GM19025 (cell line): ENCODE data around the gene SLC26A5.
"Not testable (repeated sequence)": the region's sequence is repeated elsewhere in the genome, so short reads cannot be mapped to it uniquely, and the experiment has no call there.

ENCODE experiments used
- ATAC-seq: cut with Tn5 transposase; IDR thresholded peaks from one replicate; pipeline ENCODE4 v1.9.1; 2021; ENCODE audit warnings: mild to moderate bottlenecking, low read depth, moderate library complexity; ENCODE audit not compliant: unreplicated experiment

SLC26A5 gene, protein sequence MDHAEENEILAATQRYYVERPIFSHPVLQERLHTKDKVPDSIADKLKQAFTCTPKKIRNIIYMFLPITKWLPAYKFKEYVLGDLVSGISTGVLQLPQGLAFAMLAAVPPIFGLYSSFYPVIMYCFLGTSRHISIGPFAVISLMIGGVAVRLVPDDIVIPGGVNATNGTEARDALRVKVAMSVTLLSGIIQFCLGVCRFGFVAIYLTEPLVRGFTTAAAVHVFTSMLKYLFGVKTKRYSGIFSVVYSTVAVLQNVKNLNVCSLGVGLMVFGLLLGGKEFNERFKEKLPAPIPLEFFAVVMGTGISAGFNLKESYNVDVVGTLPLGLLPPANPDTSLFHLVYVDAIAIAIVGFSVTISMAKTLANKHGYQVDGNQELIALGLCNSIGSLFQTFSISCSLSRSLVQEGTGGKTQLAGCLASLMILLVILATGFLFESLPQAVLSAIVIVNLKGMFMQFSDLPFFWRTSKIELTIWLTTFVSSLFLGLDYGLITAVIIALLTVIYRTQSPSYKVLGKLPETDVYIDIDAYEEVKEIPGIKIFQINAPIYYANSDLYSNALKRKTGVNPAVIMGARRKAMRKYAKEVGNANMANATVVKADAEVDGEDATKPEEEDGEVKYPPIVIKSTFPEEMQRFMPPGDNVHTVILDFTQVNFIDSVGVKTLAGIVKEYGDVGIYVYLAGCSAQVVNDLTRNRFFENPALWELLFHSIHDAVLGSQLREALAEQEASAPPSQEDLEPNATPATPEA

DNA sequence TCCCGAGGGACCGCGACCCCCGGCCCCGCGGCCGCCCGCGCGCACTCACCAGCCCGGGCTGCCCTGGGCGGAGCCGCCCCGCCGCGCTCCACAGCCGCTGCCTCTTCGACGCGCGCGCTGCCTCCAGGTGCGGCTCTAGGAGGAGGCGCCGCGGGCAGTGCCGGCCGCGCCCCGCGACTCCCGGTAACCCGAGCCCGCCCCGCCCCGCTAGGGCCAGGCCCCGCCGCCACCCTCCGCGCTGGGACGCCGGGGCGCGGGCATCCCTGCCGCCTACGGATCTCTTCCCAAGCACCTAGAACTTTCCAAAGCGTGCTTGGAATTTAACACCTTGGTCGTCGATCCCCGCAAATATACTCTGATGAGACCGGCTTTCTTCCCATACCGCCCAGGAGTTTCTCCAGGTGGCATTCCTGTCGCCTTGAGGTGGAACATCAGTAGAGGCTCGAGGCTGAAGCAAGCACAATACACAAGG is at the start of gene SLC26A5:
Gene SLC26A5, minus strand, starts transcription at position 159 of the 472 bp plus-strand sequence. CDS start 24,693 bp downstream, outside the sequence.
- ATAC-seq, result no peak

DNA sequence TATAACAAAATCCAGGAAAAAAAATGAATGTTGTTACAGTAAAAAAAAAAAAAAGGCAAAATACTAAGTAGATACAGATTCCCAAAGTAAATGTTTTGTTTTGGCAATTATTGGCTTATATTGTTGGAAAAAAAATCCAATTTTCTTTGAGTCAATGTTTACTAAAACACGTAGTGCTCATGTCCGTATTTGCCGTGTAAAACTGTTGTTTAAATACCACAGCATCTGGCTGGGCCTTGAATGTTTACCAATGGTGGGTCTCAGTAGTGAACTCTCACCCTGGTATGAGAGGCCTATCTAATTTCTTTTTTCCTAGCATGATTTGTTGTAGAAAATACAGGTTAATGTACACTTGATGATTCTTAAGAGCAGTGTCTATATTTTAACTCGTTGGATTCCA is 41.4 kb upstream of the SLC26A5 start:
- no peak for ATAC-seq

DNA sequence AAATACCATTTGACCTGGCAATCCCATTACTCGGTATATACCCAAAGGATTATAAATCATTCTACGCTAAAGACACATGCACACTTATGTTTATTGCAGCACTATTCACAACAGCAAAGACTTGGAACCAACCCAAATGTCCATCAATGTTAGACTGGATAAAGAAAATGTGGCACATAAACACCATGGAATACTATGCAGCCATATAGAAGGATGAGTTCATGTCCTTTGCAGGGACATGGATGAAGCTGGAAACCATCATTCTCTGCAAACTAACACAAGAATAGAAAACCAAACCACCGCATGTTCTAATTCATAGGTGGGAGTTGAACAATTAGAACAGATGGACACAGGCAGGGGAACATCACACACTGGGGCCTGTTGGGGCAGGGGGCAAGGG is 40.9 kb upstream of the SLC26A5 start:
- not testable (repeated sequence) for ATAC-seq

DNA sequence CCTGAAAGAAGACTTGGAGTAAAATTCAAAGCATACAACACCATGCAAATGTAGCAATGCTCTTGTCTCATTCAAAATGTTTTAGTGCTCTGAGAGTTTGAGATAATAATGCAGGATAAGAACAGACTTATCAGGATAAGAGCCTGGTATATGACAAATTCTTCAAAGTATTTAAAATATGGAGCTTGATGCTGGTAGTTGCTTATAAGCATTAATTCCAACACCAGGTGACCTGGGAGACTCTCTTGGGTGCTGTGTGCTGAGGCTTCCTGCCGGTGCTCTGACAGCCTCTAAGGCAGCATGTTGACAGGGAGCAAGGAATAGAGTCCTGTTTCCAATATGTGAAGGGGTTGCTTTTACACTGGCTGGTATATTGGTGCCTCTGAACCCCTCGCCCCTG is 34.8 kb upstream of the SLC26A5 start:
- ATAC-seq, result no peak

DNA sequence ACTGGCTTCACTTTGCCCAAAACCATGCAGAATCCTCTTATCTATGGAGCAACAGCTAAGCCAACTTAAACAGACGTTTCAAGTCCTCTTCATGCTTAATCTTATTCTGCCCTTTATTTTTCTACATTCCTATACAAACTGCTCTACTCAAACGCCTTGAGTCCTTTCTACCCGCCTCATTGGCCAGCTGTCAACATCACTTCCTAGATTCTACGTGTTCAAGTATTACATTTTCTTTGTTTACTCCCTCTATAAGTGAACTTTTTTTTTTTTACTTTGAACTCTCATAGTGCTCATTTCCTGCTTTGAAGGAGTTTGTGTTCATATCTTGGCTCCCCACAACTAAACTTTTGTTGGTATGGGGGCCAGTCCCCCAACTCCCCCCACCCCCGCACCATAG is 28.9 kb upstream of the SLC26A5 start:
- ATAC-seq, result no peak

DNA sequence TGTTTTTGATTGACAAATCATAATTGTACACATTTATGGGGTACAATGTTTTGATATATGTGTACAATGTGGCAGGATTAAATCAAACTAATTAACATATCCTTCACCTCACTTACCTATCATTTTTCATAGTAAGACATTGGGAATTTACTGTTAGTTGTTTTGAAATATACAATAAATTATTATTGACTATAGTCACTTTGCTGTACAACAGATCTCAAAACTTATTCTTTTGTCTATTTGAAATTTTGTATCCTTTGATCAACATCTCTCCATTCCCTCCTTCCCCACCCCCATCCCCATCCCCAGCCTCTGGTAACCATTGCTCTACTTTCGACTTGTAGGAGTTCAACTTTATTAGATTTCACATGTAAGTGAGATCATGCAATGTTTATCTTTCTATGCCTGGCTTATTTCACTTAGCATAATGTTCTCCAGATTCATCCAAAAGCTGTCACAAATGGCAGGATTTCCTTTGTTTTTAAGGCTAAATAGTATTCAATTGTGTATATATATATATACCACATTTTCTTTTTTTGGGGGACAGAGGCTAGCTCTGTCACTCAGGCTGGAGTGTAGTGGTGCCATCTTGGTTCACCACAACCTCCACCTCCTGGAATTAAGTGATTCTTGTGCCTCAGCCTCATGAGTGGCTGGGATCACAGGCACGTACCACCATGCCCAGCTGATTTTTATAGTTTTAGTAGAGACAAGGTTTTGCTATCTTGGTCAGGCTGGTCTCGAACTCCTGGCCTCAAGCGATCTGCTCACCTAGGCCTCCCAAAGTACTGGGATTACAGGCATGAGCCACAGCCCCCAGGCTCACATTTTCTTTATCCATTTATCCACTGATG is 23.3 kb upstream of the SLC26A5 start:
- no peak for ATAC-seq

DNA sequence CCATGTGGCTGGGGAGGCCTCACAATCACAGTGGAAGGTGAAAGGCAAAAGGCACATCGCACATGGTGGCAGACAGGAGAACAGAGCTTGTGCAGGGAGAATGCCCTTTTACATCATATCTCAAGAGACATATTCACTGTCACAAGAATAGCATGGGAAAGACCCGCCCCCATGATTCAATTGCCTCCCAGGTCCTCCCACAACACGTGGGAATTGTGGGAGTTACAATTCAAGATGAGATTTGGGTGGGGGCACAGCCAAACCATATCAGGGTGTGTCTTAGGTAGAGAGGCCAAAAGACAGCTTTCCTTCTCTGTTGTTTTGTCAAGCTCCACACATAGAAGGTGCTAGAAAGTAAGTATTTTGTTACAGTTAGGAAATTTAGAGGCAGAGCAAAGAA is 20.8 kb upstream of the SLC26A5 start:
- ATAC-seq, result no peak

DNA sequence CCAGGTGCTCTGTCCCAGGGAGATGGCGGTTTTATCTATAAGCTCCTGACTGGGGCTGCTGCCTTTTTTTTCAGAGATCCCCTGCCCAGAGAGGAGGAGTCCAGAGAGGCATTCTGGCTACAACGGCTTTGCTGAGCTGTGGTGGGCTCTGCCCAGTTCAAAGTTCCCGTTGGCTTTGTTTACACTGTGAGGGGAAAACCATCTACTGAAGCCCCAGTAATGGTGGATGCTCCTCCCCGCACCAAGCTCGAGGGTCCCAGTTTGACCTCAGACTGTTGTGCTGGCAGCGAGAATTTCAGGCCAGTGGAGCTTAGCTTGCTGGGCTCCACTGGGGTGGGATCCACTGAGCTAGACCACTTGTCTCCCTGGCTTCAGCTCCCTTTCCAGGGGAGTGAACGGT is 16.4 kb upstream of the SLC26A5 start:
- ATAC-seq, result no peak

DNA sequence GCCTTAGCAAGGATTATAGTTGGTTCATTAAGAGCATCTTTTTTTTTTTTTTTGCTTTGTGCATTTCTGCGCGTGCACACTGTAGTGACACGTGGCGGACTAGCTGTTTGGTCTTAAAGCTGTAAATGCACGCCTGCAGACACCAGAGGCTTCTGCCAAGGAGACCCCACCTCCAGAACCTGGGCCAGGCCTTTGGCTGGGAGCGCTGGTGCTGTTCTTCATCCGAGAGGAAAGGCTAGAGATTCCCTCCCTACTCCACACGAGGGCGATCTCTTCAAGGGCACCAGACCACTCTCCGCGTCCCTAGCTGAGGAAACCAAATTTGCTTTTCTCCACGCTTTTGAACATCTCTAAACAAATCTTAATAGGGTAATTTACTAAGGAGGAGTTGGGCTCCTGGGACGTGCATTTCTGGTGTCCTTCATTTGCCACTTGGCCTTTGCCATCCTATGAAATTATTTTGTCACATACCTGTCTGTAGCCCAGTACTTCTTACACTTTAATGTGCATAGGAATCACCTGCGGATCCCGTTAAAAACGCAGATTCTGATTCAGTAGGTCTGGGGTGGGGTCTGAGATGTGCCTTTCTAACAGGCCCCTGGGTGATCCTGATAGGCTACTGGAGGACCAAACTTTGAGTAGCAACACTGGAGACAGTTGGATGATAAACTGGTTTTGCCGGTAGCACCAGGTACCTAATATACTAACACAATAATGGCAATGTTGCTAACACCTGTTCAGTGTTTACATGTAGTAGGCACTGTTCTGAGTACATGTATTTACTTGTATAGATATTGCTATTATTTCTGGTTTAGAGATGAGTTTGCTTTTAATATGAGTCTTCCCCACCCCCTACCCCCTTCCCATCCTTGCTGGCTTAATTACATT is 1.3 kb upstream of the SLC26A5 start:
- ATAC-seq, result no peak

DNA sequence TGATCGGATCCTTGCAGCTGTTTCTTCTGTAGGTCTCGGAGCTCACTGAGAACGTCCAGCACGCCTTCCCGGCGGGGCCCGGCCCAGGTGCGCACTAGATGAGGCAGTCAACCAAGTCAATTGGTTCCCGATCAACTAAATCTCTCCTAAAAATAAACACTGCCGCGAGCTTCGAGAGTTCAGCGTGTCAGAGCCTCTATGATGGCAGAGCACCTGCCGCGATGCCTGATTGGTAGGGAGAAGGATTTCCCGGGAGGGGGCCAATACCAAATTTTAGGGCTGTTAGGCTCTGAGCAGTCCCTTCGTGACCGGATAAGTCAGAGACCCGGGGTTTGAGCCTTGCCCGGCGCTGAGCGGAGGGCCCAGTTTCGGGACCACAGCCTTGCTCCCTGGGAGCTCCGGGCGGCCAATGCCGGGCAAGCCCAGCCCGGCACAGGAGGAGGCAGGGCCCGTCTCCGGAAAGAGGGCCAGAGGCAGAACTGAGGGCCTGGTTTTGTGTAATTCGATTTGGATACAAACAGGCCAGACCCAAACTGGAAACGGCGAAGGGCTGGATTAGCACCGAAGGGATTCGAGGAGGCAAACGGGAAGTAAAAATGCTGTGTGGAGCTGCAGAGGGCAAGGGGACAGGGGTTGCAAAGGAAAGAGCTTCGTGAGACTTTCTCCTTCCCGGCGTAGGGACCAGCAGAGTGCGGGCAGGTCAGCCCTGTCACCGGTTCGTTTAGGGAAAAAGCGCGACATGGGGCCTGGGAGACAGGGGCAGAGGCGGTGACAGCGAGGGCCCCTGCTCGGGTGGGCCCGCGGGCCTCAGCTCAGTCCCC is 569 bp downstream of the SLC26A5 start:
- no peak for ATAC-seq

DNA sequence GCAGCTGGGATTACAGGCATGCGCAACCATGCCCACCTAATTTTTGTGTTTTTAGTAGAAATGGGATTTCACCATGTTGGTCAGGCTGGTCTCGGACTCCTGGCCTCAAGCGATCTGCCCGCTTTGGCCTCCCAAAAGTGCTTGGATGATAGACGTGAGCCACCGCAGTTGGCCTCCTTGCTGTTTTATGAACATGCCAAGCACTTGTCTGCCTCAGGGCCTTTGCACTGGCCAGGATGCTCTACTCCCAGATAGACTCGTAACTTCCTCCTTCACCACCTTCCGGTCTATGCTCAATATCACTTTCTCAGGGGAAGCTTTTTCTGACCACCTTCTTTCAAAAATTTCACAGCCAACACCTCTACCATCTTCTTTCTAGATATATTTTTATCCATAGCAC is 6.3 kb downstream of the SLC26A5 start:
- ATAC-seq, result no peak

DNA sequence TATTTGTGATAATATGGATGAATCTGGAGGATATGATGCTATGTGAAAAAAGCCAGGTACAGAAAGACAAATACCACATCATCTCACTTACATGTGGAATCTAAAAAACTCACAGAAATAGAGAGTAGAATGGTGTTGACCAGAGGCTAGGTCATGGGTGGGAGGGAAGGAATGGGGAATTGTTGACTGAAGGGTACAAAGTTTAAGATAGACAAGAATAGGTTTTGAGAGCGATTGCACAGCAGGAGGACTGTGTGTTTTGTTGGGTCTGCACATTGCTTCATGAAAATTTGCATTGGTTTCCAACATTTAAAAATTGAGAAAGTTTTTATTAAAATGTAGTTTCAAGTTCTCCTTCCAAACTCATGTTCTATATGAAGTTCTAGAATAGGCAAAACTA is 8.4 kb downstream of the SLC26A5 start:
- ATAC-seq, result no peak

DNA sequence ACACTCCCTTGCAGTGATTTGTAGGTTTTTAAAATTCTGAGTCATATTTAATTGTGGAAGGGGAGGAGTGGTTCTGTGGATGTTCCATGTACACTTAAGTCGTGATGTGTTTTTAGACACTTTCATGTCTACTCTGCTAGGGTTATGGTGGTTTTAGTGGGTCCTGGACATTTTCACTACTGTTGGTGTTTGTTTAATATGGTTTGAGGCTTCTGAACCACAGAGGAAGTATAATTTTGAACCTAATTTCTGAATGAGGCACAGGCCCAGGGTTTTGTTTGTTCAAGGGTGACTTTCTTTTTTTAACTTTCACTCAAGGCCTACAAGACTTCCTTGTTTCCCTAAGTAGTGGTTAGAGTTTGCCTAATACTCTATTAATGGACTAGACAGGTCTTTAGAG is 13.3 kb downstream of the SLC26A5 start:
- no peak for ATAC-seq

DNA sequence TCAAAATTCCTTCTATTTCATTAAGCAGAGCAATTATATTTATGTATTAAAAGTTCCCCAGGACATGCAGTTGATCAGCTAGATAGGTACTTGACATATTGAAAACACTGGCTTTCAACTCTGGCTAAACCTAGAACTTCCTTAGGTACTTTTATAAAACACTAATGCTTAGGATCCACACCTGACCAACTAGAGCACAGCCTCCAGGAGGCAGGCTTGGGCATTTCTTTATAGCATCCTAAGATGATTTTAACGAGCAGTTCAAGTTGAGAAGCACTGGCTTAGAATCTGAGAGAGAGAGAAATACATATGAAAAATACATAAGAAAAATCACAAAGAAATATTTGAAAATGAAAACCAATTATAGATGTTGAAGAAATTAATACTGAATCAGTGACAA is 20.8 kb downstream of the SLC26A5 start:
- ATAC-seq, result no peak

DNA sequence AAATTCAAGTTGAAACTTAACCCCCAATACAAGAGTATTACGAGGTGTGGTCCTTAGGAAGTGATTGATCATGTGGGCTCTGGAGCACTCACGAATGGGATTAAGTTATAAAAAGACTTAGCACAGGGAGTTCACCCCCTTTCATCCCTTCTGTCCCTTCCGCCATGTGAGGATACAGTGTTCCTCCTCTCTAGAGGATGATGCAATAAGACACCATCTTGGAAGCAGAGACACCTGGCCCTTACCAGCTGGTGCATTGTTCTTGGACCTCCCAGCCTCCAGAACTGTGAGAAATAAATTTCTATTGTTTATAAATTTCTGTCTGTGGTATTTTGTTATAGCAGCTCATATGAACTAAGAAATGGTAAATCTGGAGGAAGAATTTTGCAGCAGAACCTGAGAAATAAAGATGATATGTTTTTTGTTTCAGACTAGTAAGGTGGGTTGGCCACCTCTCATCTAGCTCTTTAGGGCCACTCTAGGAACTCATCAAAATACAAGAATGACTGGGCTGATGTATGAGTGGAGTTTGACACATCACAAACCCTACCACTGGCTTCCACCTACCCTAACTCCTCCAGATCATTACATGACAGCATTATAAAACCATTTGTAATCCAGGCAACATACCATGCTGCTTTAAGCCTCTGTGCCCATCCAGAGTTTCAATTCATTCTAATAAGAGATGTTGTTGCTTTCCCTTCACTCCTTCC is 22.4 kb downstream of the SLC26A5 start:
- ATAC-seq, result no peak

DNA sequence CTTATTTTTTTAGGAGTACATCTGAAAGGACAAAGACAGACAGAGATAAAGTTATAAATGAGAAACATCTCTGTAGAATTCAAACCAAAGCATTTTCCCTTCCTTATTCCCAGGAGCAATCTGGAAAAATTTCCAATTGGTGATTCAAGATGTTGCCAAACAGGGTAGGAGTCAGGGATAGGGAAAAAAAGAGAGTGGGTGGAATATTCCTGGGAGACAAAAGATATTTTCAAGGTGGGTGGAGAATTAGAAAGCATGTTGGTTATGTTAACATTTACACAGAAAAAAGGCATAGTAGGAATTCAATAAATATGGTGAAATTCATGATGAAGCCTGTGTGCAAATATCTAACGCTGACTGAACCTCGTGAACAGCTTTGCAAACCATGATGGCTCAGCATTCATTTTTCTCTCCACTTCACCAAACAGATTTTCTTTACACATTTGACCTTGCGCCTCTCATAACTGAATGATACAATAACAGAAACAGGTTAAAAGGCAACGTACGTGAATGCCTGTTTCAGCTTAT is 25.1 kb downstream of the SLC26A5 start:
- no peak for ATAC-seq

DNA sequence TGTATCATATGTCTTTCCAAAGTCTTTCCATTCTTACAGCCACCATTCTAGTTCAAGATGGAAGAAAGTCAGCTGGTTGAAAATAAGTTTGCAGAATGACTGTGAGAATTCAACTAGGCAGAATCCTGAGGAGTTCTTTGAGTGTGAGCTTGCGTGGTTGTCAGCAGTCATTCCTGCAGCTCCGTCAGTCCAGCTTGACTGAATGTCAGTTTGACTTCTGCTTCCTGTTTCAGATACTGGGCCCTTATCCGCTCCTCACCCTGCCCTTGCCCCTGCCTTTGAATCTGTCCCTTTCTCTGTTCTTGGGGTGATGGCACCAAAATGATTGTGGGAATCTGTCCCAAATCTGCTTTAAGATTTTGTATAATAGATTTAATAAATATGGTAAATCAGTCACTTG is 27.8 kb downstream of the SLC26A5 start:
- ATAC-seq, result no peak

DNA sequence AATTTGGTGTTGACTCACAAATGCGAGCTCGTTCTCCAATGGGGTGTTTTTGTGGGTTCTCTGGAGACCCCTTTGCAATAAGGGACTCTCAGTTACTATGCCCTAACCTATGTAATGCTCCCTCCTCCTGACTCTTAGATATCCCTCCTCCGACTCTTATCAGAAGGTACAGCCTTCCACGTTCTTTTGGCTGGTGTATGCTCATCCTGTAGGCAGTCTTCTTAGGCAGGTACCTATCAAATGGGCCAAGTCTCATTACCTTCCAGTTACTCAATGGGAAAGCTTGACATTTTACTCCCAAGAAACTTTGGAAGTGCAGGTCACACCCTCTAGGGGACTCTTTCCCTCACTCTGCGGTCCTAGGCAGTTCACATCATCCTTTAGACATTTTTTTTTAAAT is 32.6 kb downstream of the SLC26A5 start:
- no peak for ATAC-seq
